PFSK-1 (cell line): ENCODE measurements around the gene POMT1.

Experiments
- FOXP2 ChIP-seq: optimal IDR thresholded peaks from 2 replicates; pipeline ENCODE3; 2011; ENCODE audit warnings: borderline replicate concordance, control low read depth, inconsistent platforms; ENCODE audit not compliant: insufficient read depth; ENCODE audit errors: extremely low read length, extremely low read depth
- POLR2AphosphoS5 ChIP-seq: IDR thresholded peaks from 2 replicates; pipeline ENCODE4 v1.6.1; 2012; ENCODE audit warnings: low read depth, mild to moderate bottlenecking, control low read depth, low read length, moderate library complexity
- REST ChIP-seq, 2 experiments: IDR thresholded peaks; 2 replicates each; pipeline versions ENCODE4 v1.6.1 to v1.8.0; 2011 to 2012; ENCODE audit warnings: low read depth in 2 of 2, low read length in 2 of 2, control low read depth in 1 of 2, inconsistent platforms in 1 of 2, mild to moderate bottlenecking in 1 of 2, moderate library complexity in 1 of 2; ENCODE audit not compliant: insufficient read depth in 1 of 2
- SIN3A ChIP-seq: IDR thresholded peaks from 2 replicates; pipeline ENCODE4 v1.6.1; 2012; ENCODE audit warnings: mild to moderate bottlenecking, low read length, moderate library complexity, borderline replicate concordance; ENCODE audit not compliant: insufficient read depth
- TAF1 ChIP-seq: IDR thresholded peaks from 2 replicates; pipeline ENCODE4 v1.6.1; 2012; ENCODE audit warnings: low read length, control low read depth, borderline replicate concordance; ENCODE audit not compliant: insufficient read depth

Gene POMT1

DNA sequence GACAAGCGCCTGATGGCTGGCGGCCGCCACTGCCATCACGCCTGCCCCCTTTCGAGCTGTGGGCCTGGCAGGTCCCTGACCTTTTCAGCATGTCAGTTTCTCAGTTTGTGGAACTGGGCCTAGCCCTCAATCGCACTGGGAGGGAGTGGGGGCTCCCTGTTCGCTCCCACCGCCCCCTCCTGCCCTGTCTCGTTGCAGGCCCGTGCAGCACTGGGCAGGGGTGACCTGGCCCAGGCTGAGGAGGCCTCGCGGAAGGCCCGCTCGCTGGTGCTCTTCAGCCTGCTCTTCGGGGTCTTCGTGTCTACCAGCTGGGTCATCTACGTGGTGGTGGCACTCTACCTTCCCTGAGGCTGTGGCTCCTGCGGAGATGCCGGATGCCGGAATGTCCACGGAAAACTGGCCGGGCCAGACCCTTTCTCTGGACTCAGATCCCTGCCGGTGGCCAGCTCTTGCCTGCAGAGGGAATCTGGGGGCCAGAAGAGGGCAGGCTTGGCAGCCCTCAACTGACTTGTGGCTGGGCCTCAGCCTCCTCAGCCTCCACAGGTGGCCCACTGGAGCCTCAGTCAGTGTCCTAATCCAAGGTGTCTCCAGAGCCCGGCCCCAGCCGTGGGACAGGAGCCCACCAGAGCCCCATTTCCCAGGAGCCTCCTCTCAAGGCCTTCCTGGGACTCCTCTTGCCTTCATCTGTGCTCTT, 55.3 kb downstream of the POMT1 start:
- no peak for TF ChIP-seq FOXP2

GRCh38 chr9:131559421-131560000, 56.8 kb downstream of the POMT1 start:
- TF ChIP-seq TAF1: no peak
- no peak for TF ChIP-seq FOXP2
- TF ChIP-seq SIN3A: no peak
- no peak for TF ChIP-seq POLR2AphosphoS5
- TF ChIP-seq REST (IDR thresholded peaks at IDR 0.05; ENCODE audit: insufficient read depth in 1 of 2, low read depth in 2 of 2, low read length in 2 of 2): no peak

DNA sequence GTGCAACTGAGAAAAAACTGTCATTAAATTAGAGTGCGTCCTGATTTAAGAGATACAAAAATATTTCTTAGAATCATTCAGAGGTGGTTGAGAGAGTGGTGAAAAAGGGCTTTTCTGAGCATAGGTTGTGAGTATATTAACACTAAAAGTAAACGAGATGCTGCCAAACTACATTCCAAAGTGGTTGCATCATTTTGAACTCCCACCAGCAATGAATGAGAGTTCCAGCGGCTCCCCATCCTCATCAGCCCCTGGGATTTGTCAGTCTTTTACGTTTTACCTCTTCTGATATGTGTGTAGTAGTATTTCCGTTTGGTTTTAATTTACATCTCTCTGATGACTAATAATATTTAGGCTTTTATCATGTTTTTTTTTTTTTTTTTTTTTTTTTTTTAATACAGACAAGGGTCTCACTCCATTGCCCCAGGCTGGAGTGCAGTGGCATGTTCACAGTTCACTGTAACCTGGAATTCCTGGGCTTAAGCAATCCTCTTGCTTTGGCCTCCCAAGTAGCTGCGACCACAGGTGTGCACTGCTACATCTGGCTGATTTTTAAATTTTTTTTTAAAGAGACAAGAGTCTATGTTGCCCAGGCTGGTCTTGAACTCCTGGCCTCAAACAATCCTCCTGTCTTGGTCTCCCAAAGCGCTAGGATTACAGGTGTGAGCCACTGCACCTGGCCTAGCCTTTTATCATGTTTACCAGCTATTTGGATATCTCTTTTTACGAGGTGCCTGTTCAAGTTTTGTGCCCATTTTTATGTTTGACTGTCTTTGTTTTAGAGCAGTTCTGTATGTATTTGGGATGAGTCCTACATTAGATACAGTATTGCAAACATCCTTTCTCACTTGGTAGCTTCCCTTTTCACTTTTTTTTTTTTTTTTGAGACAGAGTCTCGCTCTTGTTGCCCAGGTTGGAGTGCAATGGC, 59.6 kb downstream of the POMT1 start:
- TF ChIP-seq POLR2AphosphoS5 (no peak), TAF1 (no peak), SIN3A (no peak), FOXP2 (no peak), REST (IDR thresholded peaks at IDR 0.05; ENCODE audit: insufficient read depth in 1 of 2, low read depth in 2 of 2, low read length in 2 of 2) (no peak)

- TF ChIP-seq POLR2AphosphoS5: no peak
- no peak for TF ChIP-seq SIN3A
- TF ChIP-seq TAF1: no peak
- no peak for TF ChIP-seq FOXP2
- TF ChIP-seq REST (IDR thresholded peaks at IDR 0.05; ENCODE audit: insufficient read depth in 1 of 2, low read depth in 2 of 2, low read length in 2 of 2): no peak
Observed at GRCh38 chr9:131565369-131565768, 62.7 kb downstream of the POMT1 start.

DNA sequence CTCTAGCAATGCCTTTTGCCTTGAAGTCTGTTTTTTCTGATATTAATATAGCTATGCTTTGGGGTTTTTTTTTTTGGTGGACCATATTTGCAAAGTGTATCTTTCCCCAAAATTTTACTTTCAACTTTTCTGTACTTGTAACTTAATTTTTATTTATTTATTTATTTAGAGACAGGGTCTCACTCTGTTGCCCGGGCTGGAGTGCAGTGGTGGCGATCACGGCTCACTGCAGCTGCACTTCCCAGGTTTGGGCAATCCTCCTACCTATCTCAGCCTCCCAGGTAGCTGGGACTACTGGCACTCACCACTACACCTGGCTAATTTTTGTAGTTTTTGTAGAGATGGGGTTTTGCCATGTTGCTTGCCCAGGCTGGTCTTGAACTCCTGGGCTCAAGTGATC, 63.4 kb downstream of the POMT1 start:
- TF ChIP-seq SIN3A: no peak
- no peak for TF ChIP-seq TAF1
- no peak for TF ChIP-seq POLR2AphosphoS5
- no peak for TF ChIP-seq FOXP2
- TF ChIP-seq REST (IDR thresholded peaks at IDR 0.05; ENCODE audit: insufficient read depth in 1 of 2, low read depth in 2 of 2, low read length in 2 of 2): no peak
